Measurements from ENCODE around the gene RNF32.

Gene RNF32

DNA sequence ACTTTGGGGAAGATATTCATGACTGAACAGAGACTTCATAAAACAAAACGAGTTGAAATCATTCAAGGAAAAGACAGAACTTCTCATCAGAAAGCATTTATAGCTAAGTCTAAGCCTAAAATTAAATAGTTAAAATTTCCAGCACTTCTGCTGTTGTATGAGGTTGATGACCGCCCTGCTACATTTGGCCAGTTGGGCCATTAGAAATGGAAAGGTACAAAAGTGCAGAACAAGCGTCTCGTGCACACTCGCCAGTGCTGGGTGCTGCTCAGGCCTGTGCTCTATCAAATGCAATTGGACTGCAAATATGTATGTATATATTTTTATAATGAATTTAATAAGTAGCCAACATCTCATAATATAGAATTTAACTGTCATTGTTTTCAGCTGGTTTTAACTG lies 34.4 kb upstream of the RNF32 start:
- TF ChIP-seq, protein P1, sequence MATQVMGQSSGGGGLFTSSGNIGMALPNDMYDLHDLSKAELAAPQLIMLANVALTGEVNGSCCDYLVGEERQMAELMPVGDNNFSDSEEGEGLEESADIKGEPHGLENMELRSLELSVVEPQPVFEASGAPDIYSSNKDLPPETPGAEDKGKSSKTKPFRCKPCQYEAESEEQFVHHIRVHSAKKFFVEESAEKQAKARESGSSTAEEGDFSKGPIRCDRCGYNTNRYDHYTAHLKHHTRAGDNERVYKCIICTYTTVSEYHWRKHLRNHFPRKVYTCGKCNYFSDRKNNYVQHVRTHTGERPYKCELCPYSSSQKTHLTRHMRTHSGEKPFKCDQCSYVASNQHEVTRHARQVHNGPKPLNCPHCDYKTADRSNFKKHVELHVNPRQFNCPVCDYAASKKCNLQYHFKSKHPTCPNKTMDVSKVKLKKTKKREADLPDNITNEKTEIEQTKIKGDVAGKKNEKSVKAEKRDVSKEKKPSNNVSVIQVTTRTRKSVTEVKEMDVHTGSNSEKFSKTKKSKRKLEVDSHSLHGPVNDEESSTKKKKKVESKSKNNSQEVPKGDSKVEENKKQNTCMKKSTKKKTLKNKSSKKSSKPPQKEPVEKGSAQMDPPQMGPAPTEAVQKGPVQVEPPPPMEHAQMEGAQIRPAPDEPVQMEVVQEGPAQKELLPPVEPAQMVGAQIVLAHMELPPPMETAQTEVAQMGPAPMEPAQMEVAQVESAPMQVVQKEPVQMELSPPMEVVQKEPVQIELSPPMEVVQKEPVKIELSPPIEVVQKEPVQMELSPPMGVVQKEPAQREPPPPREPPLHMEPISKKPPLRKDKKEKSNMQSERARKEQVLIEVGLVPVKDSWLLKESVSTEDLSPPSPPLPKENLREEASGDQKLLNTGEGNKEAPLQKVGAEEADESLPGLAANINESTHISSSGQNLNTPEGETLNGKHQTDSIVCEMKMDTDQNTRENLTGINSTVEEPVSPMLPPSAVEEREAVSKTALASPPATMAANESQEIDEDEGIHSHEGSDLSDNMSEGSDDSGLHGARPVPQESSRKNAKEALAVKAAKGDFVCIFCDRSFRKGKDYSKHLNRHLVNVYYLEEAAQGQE (IDR thresholded peaks at IDR 0.05; ENCODE audit: insufficient read depth in 1 of 2, low read depth in 2 of 2, low read length in 2 of 2) = no peak
- TF ChIP-seq POLR2AphosphoS5 (IDR thresholded peaks at IDR 0.05; ENCODE audit: low read depth, low read length) (no peak), SIN3A (IDR thresholded peaks at IDR 0.05; ENCODE audit: borderline replicate concordance, insufficient read depth, low read length) (no peak), FOXP2 (optimal IDR thresholded peaks at IDR 0.05; ENCODE audit: borderline replicate concordance, extremely low read depth, extremely low read length, insufficient read depth) (no peak), TAF1 (IDR thresholded peaks at IDR 0.05; ENCODE audit: borderline replicate concordance, insufficient read depth, low read length) (no peak)

DNA sequence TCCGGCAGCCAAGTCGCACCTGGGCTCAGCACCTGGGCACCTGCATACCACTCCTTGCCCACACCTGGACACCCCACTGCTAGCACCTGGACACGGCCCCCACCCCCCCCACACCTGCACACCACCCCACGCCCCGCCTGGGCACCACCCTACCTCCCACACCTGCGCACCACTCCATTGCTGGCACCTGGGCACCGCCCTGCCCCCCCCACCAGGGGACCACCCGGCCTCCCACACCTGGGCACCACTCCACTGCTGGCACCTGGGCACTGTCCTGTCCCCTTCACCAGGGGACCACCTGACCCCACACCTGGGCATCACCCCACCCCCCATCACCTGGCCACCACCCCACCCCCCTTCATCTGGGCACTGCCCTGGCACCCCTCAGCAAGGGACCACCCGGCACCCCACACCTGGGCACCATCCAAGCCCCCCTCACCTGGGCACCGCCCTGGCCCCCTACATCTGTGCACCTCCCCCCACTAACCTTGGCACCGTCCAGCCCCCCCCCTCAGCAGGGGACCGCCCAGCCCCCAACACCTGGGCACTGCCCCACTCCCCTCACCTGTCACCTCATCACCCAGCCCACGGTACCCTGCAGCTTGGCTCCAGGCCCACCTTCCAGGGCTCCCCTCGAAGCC lies 33.8 kb upstream of the RNF32 start:
- no peak for TF ChIP-seq POLR2AphosphoS5 (IDR thresholded peaks at IDR 0.05; ENCODE audit: low read depth, low read length)
- no peak for TF ChIP-seq TAF1 (IDR thresholded peaks at IDR 0.05; ENCODE audit: borderline replicate concordance, insufficient read depth, low read length)
- no peak for TF ChIP-seq SIN3A (IDR thresholded peaks at IDR 0.05; ENCODE audit: borderline replicate concordance, insufficient read depth, low read length)
- TF ChIP-seq FOXP2 (optimal IDR thresholded peaks at IDR 0.05; ENCODE audit: borderline replicate concordance, extremely low read depth, extremely low read length, insufficient read depth) = no peak
- TF ChIP-seq, protein P1 (IDR thresholded peaks at IDR 0.05; ENCODE audit: insufficient read depth in 1 of 2, low read depth in 2 of 2, low read length in 2 of 2) = no peak

DNA sequence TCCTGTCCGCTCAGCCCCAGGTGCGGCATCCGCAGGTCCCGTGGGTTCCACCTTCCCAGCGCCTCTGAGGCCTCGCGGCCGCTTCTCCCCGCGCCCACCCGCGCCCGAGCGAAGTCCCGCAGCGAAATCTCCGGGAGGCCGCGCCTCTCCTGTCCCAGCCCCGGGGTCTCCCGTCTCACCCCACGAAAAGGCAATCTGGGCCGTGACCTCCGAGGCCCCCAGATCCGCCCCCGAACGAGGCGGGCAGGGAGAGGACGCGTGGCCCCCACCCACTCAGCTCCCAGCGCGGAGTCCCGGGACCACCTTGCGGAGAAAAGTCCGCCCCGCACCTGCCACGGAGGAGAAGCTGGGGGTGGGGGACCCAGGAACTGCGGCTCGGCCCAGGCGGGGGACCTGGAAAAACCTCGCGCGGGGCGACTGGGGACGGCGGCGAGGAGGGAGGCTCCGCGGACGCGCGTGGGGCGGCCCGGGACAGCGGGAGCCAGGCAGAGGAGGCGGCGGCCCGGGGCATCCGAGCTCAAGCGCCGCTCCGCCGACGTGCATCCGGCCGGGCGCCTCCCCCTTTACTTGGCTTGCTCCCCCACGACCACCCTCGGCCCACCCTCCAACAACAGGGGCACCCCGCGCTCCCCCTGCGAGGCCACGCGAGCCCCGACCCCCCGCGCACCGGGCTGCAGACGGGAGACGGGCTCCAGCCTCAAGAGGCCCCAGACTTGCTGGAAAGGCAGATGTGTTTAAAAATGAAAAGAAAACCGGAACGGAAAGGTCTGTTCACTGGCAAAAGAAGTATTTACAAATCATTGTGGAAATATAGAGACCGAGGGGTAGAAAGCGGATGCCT lies 33.0 kb upstream of the RNF32 start:
- TF ChIP-seq FOXP2 (optimal IDR thresholded peaks at IDR 0.05; ENCODE audit: borderline replicate concordance, extremely low read depth, extremely low read length, insufficient read depth) = no peak
- TF ChIP-seq SIN3A (IDR thresholded peaks at IDR 0.05; ENCODE audit: borderline replicate concordance, insufficient read depth, low read length) = no peak
- TF ChIP-seq TAF1 (IDR thresholded peaks at IDR 0.05; ENCODE audit: borderline replicate concordance, insufficient read depth, low read length) = no peak
- TF ChIP-seq POLR2AphosphoS5 (IDR thresholded peaks at IDR 0.05; ENCODE audit: low read depth, low read length) = no peak
- TF ChIP-seq, protein P1 (IDR thresholded peaks at IDR 0.05; ENCODE audit: insufficient read depth in 1 of 2, low read depth in 2 of 2, low read length in 2 of 2) = no peak

DNA sequence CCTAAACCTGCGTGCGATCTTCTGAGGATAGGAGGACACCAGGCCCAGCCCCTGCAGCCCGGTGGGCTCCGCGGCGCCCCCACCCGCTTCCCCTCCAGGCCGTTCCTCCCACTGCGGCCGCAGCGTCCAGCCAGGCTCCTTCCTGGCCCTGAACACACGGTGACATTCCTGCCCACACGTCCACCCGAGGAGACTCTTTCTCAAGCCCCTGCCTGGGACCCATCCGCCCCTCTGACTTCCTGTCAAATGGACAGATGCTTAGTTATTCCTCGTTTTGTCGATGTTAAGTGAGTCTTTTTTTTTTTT lies 32.4 kb upstream of the RNF32 start:
- TF ChIP-seq POLR2AphosphoS5 (IDR thresholded peaks at IDR 0.05; ENCODE audit: low read depth, low read length) (no peak), SIN3A (IDR thresholded peaks at IDR 0.05; ENCODE audit: borderline replicate concordance, insufficient read depth, low read length) (no peak), TAF1 (IDR thresholded peaks at IDR 0.05; ENCODE audit: borderline replicate concordance, insufficient read depth, low read length) (no peak), FOXP2 (optimal IDR thresholded peaks at IDR 0.05; ENCODE audit: borderline replicate concordance, extremely low read depth, extremely low read length, insufficient read depth) (no peak)
- TF ChIP-seq, protein P1 (IDR thresholded peaks at IDR 0.05; ENCODE audit: insufficient read depth in 1 of 2, low read depth in 2 of 2, low read length in 2 of 2) = no peak

All from PFSK-1 (cell line).